ENCODE measurements around the gene TPST2.

TPST2 gene

DNA sequence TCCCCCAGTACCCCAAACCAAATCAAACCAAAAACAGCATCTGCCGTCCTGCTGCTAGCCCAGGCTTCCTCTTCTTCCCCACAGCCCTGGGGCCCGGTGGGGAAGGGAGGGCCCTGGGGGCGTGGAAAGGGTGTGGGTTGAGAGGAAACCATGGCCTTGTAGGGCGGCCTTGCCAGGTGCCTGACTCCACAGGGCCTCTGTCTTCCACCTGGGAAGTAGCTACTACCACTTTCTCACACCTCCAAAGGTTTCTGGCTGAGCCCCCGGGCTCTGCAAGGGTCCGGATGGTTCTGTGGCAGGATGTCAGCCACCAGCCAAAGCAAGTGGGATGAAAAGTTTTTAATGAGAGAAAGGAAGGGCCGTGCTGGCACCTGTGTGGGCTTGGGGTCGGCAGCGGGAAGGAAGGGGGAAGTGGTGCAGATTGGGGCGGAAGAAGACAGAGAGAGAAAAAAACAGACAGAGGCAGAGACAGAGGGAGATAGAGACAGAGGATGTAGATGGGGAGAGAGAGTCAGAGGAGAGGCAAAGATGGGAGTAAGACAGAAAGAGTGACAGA is 10.5 kb downstream of the TPST2 start:
- peak; percentile 60 for DNase-seq

DNA sequence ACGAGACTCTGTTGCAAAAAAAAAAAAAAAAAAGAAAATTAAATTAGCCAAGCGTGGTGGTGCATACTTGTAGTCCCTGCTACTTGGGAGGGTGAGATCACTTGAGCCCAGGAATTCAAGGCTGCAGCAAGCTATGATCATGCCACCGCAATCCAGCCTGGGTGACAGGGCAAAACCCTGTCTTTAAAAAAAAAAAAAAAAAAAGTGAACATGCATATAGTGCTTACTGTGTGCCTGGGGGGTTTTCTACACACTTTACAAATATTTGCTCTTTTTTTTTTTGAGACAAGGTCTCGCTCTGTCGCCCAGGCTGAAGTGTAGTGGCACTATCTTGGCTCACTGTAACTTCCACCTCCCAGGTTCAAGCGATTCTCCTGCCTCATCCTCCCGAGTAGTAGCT is 12.9 kb downstream of the TPST2 start:
- no peak for DNase-seq

- DNase-seq = no peak
Observed at GRCh38 chr22:26576026-26576680, 13.8 kb downstream of the TPST2 start.

GRCh38 chr22:26574001-26574723 is 15.8 kb downstream of the TPST2 start:
- DNase-seq = no peak

- DNase-seq = no peak
Observed at GRCh38 chr22:26573026-26573662, 16.8 kb downstream of the TPST2 start.

- no peak for DNase-seq
Observed at GRCh38 chr22:26570864-26571525, 18.9 kb downstream of the TPST2 start.

GRCh38 chr22:26570115-26570514 is 19.8 kb downstream of the TPST2 start:
- DNase-seq = no peak

- DNase-seq = no peak
Observed at GRCh38 chr22:26568207-26568706, 21.7 kb downstream of the TPST2 start.

GRCh38 chr22:26567610-26568009 is 22.3 kb downstream of the TPST2 start:
- no peak for DNase-seq

GRCh38 chr22:26566994-26567393 is 22.9 kb downstream of the TPST2 start:
- no peak for DNase-seq

DNA sequence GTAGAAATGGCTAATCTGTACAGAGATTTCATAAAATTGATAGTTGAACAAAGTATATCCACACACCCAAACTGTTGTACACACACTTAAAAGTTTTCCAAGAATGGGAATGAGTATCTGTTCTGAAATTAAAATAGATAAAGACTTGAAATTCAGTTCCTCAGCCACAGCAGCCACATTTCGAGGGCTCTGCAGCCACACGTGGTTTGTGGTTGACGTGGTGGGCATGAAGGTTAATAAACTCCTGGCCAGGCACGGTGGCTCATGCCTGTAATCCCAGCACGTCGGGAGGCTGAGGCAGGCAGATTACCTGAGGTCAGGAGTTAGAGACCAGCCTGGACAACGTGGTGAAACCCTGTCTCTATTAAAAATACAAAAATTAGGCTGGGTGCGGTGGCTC is 24.0 kb downstream of the TPST2 start:
- DNase-seq = no peak

DNA sequence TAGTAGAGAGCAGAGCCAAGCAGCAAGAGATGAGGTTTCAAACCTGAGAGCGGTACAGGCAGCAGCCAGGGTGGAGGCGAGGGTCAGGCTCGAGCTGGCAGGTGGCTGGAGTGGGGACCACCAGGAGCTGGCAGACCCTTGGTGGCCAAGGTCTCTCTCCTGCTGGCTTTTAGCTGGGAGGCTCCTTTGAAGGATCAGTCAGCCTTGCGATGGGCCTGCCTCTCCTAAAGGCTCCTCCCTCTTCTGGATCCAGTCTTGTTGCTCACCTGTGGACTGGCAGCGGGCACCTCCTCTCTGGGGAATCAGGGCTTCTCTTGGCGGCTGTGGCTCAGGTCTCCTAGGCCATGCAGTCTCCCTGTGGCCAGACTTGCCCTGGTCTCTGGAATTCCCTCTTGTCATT is 24.8 kb downstream of the TPST2 start:
- DNase-seq = no peak

GRCh38 chr22:26564672-26565071 is 25.3 kb downstream of the TPST2 start:
- no peak for DNase-seq

GRCh38 chr22:26564181-26564580 is 25.8 kb downstream of the TPST2 start:
- DNase-seq = no peak

DNA sequence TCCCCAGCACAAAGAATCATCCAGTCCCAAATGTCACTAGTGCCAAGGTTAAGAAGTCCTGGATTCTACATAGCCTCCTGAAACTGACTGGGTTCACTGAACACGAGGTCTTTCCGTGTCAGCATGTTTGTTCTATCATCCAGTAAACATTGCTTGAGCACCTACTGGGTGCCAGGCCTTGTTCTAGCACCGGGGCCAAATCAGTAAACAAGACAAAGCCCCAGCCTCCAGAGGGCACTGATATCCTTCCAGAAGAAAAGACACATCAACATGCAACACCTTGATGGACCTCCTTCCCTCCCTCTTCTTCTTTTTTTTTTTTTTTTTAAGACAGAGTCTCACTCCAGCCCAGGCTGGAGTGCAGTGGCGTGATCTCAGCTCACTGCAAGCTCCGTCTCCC is 26.9 kb downstream of the TPST2 start:
- DNase-seq = no peak

DNA sequence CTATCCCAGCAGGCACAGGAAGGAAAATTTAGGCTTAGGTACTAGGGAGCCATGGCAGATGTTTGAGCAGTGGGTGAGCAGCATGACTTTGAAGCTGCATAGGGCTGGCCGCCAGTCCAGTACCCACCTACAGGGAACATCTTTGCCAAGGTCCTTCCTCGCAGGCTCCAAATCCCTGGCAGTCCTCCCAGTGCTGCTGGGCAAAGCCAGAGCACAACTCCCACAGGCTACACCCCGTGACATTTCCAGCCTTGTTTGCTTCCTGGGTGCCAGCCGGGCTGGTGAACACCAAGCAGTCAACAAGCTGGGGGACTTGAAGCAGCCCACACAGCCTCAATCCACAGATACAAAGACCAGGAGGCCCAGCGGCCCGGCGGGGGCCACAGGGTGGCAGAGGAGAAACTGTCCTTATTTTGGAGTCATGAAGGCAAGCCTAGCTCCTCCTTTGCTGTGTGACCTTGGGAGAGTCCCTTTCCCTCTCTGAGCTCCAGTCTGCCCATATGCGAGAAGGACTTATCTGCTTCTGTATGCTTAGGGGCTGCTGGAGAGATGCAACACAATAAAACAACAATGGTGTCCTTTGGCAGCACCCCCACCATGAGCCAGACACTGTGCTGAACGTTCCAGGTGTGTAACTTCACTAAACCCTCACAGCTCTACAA is 28.0 kb downstream of the TPST2 start:
- DNase-seq = no peak

- no peak for DNase-seq
Observed at GRCh38 chr22:26559961-26560575, 29.9 kb downstream of the TPST2 start.

GRCh38 chr22:26558248-26558895 is 31.6 kb downstream of the TPST2 start:
- DNase-seq = no peak

GRCh38 chr22:26556904-26557303 is 33.0 kb downstream of the TPST2 start:
- DNase-seq = no peak

GRCh38 chr22:26555478-26555877 is 34.5 kb downstream of the TPST2 start:
- no peak for DNase-seq

DNA sequence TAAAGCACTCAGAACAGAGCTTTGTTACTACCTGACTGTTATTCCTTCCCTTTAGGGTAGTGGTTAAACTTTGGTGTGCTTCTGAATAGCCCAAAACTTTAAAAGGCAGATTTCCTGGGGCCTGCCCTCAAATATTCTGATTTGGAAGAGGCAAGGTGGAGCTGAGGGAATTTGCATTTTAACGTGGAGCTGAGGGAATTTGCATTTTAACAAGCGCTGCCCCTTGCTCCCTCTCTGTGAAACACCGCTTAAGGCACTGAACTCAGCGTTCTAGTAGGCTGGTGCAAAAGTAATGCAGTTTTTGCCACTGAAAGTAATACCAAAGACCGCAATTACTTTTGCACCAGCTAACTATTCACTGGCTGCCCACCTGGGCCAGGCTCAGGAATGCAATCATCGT is 35.0 kb downstream of the TPST2 start:
- no peak for DNase-seq
